Endothelial cell of umbilical vein (primary cell): Measurements from ENCODE around the gene TPH1. TPM values are rescaled to one million over a fixed set of nuclear protein-coding genes. Genes with fewer than 3 reads are reported as not detected.

ENCODE experiments used
- BruUV-seq: library from RNA; stranded (reverse); fragments of 400-500 nt; replicated peaks from 2 replicates; lab custom pipeline; 2021; lab: Mats Ljungman, UMichigan
- CTCF ChIA-PET: fragments of 300-600, 350-600 bp; sonication (Branson Sonifier 250); formaldehyde crosslinking; loops from one replicate; lab custom pipeline; 2021; ENCODE audit warnings: antibody characterized with exemption, inconsistent platforms; lab: Charles Lee
- POLR2A ChIA-PET: fragments of 300-600, 350-600 bp; sonication (Branson Sonifier 250); formaldehyde crosslinking; loops from one replicate; lab custom pipeline; 2021; ENCODE audit warnings: antibody characterized with exemption, inconsistent platforms; lab: Charles Lee
- DNase-seq: peaks from one replicate; pipeline ENCODE4 v3.0.0-alpha.2; 2011; ENCODE audit warnings: low read depth, low spot score
- FAIRE-seq: peaks from 2 replicates; lab custom pipeline; 2011; peaks lifted over from hg19 to GRCh38; lab: Jason Lieb, UNC
- H2AFZ ChIP-seq: 2 replicates; pipeline ENCODE4 v1.6.0; 2012; ENCODE audit warnings: low read depth, low read length, control low read depth, inconsistent platforms
- H3K27ac ChIP-seq: 2 replicates; pipeline ENCODE4 v1.5.1; 2011; ENCODE audit warnings: low read depth, mild to moderate bottlenecking, control low read depth, low read length, moderate library complexity; ENCODE audit not compliant: insufficient read depth
- H3K27me3 ChIP-seq, 2 experiments: 2 replicates each; pipeline versions ENCODE4 v1.6.0 to v1.6.1; 2011; ENCODE audit warnings: low read length in 2 of 2, mixed read lengths in 1 of 2; ENCODE audit not compliant: control insufficient read depth in 2 of 2, insufficient read depth in 2 of 2
- H3K36me3 ChIP-seq, 2 experiments: 2 replicates in 1 of 2; 3 replicates in 1 of 2; pipeline ENCODE4 v1.5.1; 2011; ENCODE audit warnings: low read length in 2 of 2, mild to moderate bottlenecking in 1 of 2, moderate library complexity in 1 of 2; ENCODE audit not compliant: control insufficient read depth in 2 of 2, insufficient read depth in 2 of 2; ENCODE audit errors: extremely low read depth in 1 of 2
- H3K4me1 ChIP-seq: 3 replicates; pipeline ENCODE4 v1.5.1; 2011; ENCODE audit warnings: mild to moderate bottlenecking, low read length; ENCODE audit not compliant: control insufficient read depth, insufficient read depth; ENCODE audit errors: extremely low read depth
- H3K4me2 ChIP-seq: 2 replicates; pipeline ENCODE4 v1.6.1; 2011; ENCODE audit warnings: low read length, control low read depth, mixed read lengths; ENCODE audit not compliant: insufficient read depth
- H3K4me3 ChIP-seq, 3 experiments: fragments of 200-600 bp in 1 of 3; sonication (generic), shearing (Covaris generic) in 1 of 3; replicated peaks in 1 of 3; 2 replicates each; pipeline ENCODE4 v1.5.1; 2011 to 2016; ENCODE audit warnings: control low read depth in 3 of 3, low read length in 3 of 3, mild to moderate bottlenecking in 2 of 3, inconsistent platforms in 1 of 3, low read depth in 1 of 3, moderate library complexity in 1 of 3; ENCODE audit not compliant: insufficient read depth in 1 of 3
- H3K79me2 ChIP-seq: 2 replicates; pipeline ENCODE4 v1.6.0; 2012; ENCODE audit warnings: low read length, inconsistent platforms; ENCODE audit not compliant: control insufficient read depth, insufficient read depth
- H3K9ac ChIP-seq: replicated peaks from 2 replicates; pipeline ENCODE3; 2011; ENCODE audit warnings: low read length, control low read depth; ENCODE audit not compliant: insufficient read depth; ENCODE audit errors: extremely low read depth
- H3K9me1 ChIP-seq: replicated peaks from 3 replicates; pipeline ENCODE4 v1.6.0; 2011; ENCODE audit warnings: mild to moderate bottlenecking, low read length; ENCODE audit not compliant: control insufficient read depth, insufficient read depth; ENCODE audit errors: extremely low read depth
- H3K9me3 ChIP-seq: replicated peaks from 2 replicates; pipeline ENCODE4 v1.5.1; 2012; ENCODE audit warnings: low read length, inconsistent platforms; ENCODE audit not compliant: control insufficient read depth, insufficient read depth
- H4K20me1 ChIP-seq: replicated peaks from 2 replicates; pipeline ENCODE3; 2011; ENCODE audit warnings: mild to moderate bottlenecking, low read length; ENCODE audit not compliant: control insufficient read depth, insufficient read depth; ENCODE audit errors: extremely low read depth
- CTCF ChIP-seq, 2 donors: IDR thresholded peaks; 1 replicate in 1 of 2; 2 replicates in 1 of 2; pipeline ENCODE4 v1.5.1; 2011; ENCODE audit warnings: low read length in 2 of 2, mild to moderate bottlenecking in 2 of 2, moderate library complexity in 2 of 2, control low read depth in 1 of 2, inconsistent platforms in 1 of 2, low read depth in 1 of 2; ENCODE audit not compliant: insufficient read depth in 1 of 2; ENCODE audit errors: extremely low read depth in 1 of 2
- EZH2 ChIP-seq: IDR thresholded peaks from 2 replicates; pipeline ENCODE4 v1.6.1; 2012; ENCODE audit warnings: borderline replicate concordance, low read depth, mild to moderate bottlenecking, moderate library complexity, low read length, inconsistent platforms; ENCODE audit not compliant: severe bottlenecking
- FOS ChIP-seq: IDR thresholded peaks from 2 replicates; pipeline ENCODE4 v1.6.1; 2011; ENCODE audit warnings: mild to moderate bottlenecking, low read length, moderate library complexity, borderline replicate concordance; ENCODE audit not compliant: insufficient read depth
- GATA2 ChIP-seq: IDR thresholded peaks from 2 replicates; pipeline ENCODE4 v1.7.0; 2011; ENCODE audit warnings: low read depth, mild to moderate bottlenecking, moderate library complexity, mixed read lengths, low read length; ENCODE audit not compliant: insufficient read length, insufficient read depth
- JUN ChIP-seq: IDR thresholded peaks from 2 replicates; pipeline ENCODE4 v1.6.1; 2011; ENCODE audit warnings: borderline replicate concordance, low read depth; ENCODE audit not compliant: insufficient read length, insufficient read depth
- MAX ChIP-seq: IDR thresholded peaks from 2 replicates; pipeline ENCODE4 v1.6.1; 2011; ENCODE audit not compliant: insufficient read depth, insufficient read length
- MYC ChIP-seq: IDR thresholded peaks from one replicate; pipeline ENCODE4 v1.6.1; 2011; ENCODE audit warnings: mild to moderate bottlenecking, low read depth, low read length
- POLR2A ChIP-seq: IDR thresholded peaks from 2 replicates; pipeline ENCODE4 v1.6.1; 2012; ENCODE audit warnings: low read depth, mild to moderate bottlenecking, control low read depth, low read length
- POLR2AphosphoS5 ChIP-seq: IDR thresholded peaks from 2 replicates; pipeline ENCODE4 v1.6.1; 2012; ENCODE audit warnings: low read depth, mild to moderate bottlenecking, control low read depth, low read length, moderate library complexity; ENCODE audit not compliant: insufficient read depth
- dilution Hi-C: fragments of 300-500 bp; cut with MboI; formaldehyde crosslinking; loops from one replicate; pipeline ENCODE4 v1.15.0; 2019; ENCODE audit warnings: low sequenced_read_pairs; ENCODE audit not compliant: extremely low pct_ligation_motif_present
- intact Hi-C: fragments of 100-400 bp; cut with micrococcal nuclease; formaldehyde crosslinking; loops from one replicate; pipeline ENCODE4 v1.10.0; 2022
- polyA plus RNA-seq, 4 experiments: library from polyadenylated mRNA; depleted of rRNA in 3 of 4; stranded (reverse) in 3 of 4; unstranded in 1 of 4; fragments of >200 nt; gene quantifications; 2 replicates each; pipeline versions ENCODE4 v1.2.1 to v1.2.3, GENCODE V29; 2011 to 2012; ENCODE audit warnings: missing spikeins in 1 of 4
- total RNA-seq: library from RNA; stranded (reverse); gene quantifications from 2 replicates; pipeline ENCODE4 v1.2.3, GENCODE V29; 2021

Gene TPH1
- total and polyA plus RNA-seq, 2 donors (not counting 3 experiments of a cell fraction or from before 2014, with no cell fraction given): 0.07 TPM

GRCh38 chr11:18013790-18014507 is 32.1 kb downstream of the TPH1 start:
- no peak overlapping the region for H3K27ac ChIP-seq
- POLR2A ChIA-PET: no interaction called here
- peak overlapping the region; percentile 70 for H3K4me2 ChIP-seq
- H3K36me3 ChIP-seq: no peaks in the 10 kb centered on the region
- H3K4me1 ChIP-seq: peaks cover 9% of the 10 kb centered on the region
- FAIRE-seq (peak; percentile 18), DNase-seq (peak; percentile 12)
- peak overlapping the region; percentile 25 for H3K9ac ChIP-seq
- no peaks in the 10 kb centered on the region for H4K20me1 ChIP-seq
- TF ChIP-seq MYC (no peak), FOS (no peak), POLR2A (no peak), MAX (no peak), GATA2 (no peak), EZH2 (no peak), JUN (no peak), CTCF (IDR thresholded peaks at IDR 0.05; ENCODE audit: extremely low read depth in 1 of 2, insufficient read depth in 1 of 2, low read depth in 1 of 2, low read length in 2 of 2) (no peak), POLR2AphosphoS5 (no peak)
- no TSS peak for BruUV-seq
- dilution Hi-C loops: no loop called here
- no peaks in the 10 kb centered on the region for H3K79me2 ChIP-seq
- H3K4me3 ChIP-seq: peak overlapping the region; percentile 59 to 85 (median 62)
- intact Hi-C loops: loop anchor here (2.0 to 5.0 kb wide), 2 partner anchors 67 to 308 kb away; partner anchors contain the start of genes GTF2H1 and HPS5
- peaks cover 9 to 16% of the 10 kb centered on the region in 2 experiments for H3K27me3 ChIP-seq
- CTCF ChIA-PET: interaction anchor here (0.7 to 2.3 kb wide), 6 partner anchors 11 to 230 kb away, joined by 3 to 5 read pairs (median 4); partner anchors contain the start of gene SAAL1
- no peaks in the 10 kb centered on the region for H3K9me1 ChIP-seq
- H3K9me3 ChIP-seq: no peaks in the 10 kb centered on the region
- peak overlapping the region; percentile 96 for H2AFZ ChIP-seq
